Endodermal cell (in vitro differentiated cells): ENCODE measurements around the gene RETREG2. TPM values are rescaled to one million over a fixed set of nuclear protein-coding genes. Genes with fewer than 3 reads are reported as not detected.

ENCODE experiments used
- DNase-seq: peaks from one replicate; pipeline ENCODE4 v3.0.0-alpha.2; 2017
- H3K27ac ChIP-seq: 2 replicates; pipeline ENCODE4 v1.5.1; 2013; ENCODE audit warnings: mild to moderate bottlenecking, low read depth, low read length, moderate library complexity
- H3K27me3 ChIP-seq: 2 replicates; pipeline ENCODE4 v1.6.1; 2013; ENCODE audit warnings: mild to moderate bottlenecking, low read length, moderate library complexity; ENCODE audit not compliant: insufficient read depth, control insufficient read depth, poor library complexity, severe bottlenecking
- H3K36me3 ChIP-seq: 2 replicates; pipeline ENCODE4 v1.7.0; 2013; ENCODE audit warnings: mild to moderate bottlenecking, low read length, moderate library complexity; ENCODE audit not compliant: control insufficient read depth, insufficient read depth
- H3K4me1 ChIP-seq: one replicate; pipeline ENCODE4 v1.7.0; 2013; ENCODE audit warnings: low read length; ENCODE audit not compliant: control insufficient read depth, insufficient read depth
- H3K4me3 ChIP-seq: 2 replicates; pipeline ENCODE4 v1.5.1; 2013; ENCODE audit warnings: mild to moderate bottlenecking, low read length, moderate library complexity
- H3K9ac ChIP-seq: 2 replicates; pipeline ENCODE4 v1.6.1; 2013; ENCODE audit warnings: mild to moderate bottlenecking, low read length, moderate library complexity; ENCODE audit not compliant: poor library complexity, severe bottlenecking; ENCODE audit errors: extremely low read depth
- H3K9me3 ChIP-seq: 2 replicates; pipeline ENCODE4 v1.6.1; 2013; ENCODE audit warnings: mild to moderate bottlenecking, low read length, moderate library complexity; ENCODE audit not compliant: control insufficient read depth
- H3K27ac Mint-ChIP-seq: 2 replicates; pipeline ENCODE4 v1.8.0; 2020; ENCODE audit warnings: mixed read lengths
- H3K27me3 Mint-ChIP-seq: 2 replicates; pipeline ENCODE4 v1.8.0; 2021; ENCODE audit warnings: mild to moderate bottlenecking, mixed read lengths; ENCODE audit not compliant: insufficient read depth
- H3K36me3 Mint-ChIP-seq: 2 replicates; pipeline ENCODE4 v1.8.0; 2020; ENCODE audit warnings: low read depth, mixed read lengths
- H3K4me1 Mint-ChIP-seq: 2 replicates; pipeline ENCODE4 v1.8.0; 2020; ENCODE audit warnings: mixed read lengths
- H3K4me3 Mint-ChIP-seq: 2 replicates; pipeline ENCODE4 v1.8.0; 2020; ENCODE audit warnings: mild to moderate bottlenecking, moderate library complexity, mixed read lengths
- H3K9me3 Mint-ChIP-seq: 2 replicates; pipeline ENCODE4 v1.8.0; 2020; ENCODE audit warnings: mild to moderate bottlenecking, mixed read lengths
- CTCF ChIP-seq: fragments of 200-600 bp; sonication (generic); conservative IDR thresholded peaks from 2 replicates; pipeline ENCODE4 v1.5.0; 2021; ENCODE audit warnings: antibody characterized with exemption, mild to moderate bottlenecking
- WGBS, 2 experiments: methylation state at CpG; one replicate each; pipeline versions ENCODE4 v1.1.5 to v1.1.7; 2013; ENCODE audit warnings: missing lambda C conversion rate in 2 of 2, mixed read lengths in 1 of 2; ENCODE audit not compliant: insufficient coverage in 1 of 2, insufficient read length in 1 of 2; 5-methylcytosine and 5-hydroxymethylcytosine counted together
- total RNA-seq, 2 donors: library from RNA; stranded (reverse); fragmentation: NEBNext Ultra II Directional in 1 of 2; extraction: Animal tissue kit (Norgen Biotek cat#: 25700) in 1 of 2; gene quantifications; 2 replicates in 1 of 2; 3 replicates in 1 of 2; pipeline ENCODE4 v1.2.1, GENCODE V29; 2021

The RETREG2 gene
- total RNA-seq, 2 donors from 2014 or later = 67.0 to 73.4 TPM

GRCh38 chr2:219168932-219169331 lies 9.1 kb upstream of the RETREG2 start:
- Mint-ChIP-seq H3K27me3 (peaks cover 14% of the 10 kb centered on the region), H3K4me3 (no peak overlapping the region), H3K4me1 (peaks cover 2% of the 10 kb centered on the region), H3K27ac (no peak overlapping the region), H3K36me3 (peaks cover 6% of the 10 kb centered on the region), H3K9me3 (no peaks in the 10 kb centered on the region)
- no peak for TF ChIP-seq CTCF
- Histone ChIP-seq H3K4me3 (no peak overlapping the region), H3K36me3 (peaks cover 18% of the 10 kb centered on the region), H3K9ac (no peak overlapping the region), H3K9me3 (no peaks in the 10 kb centered on the region), H3K27ac (no peak overlapping the region), H3K4me1 (peaks cover 3% of the 10 kb centered on the region), H3K27me3 (no peaks in the 10 kb centered on the region)
- DNase-seq = no peak

- peaks cover 29% of the 10 kb centered on the region for H3K36me3 ChIP-seq
- peaks cover 9% of the 10 kb centered on the region for H3K27me3 Mint-ChIP-seq
- 93 to 94% methylated on average over 6 to 10 of the region's 10 CpGs for WGBS, 2 experiments
- peaks cover 3% of the 10 kb centered on the region for H3K4me1 ChIP-seq
- H3K4me3 Mint-ChIP-seq = no peak within 1 kb of the TSS
- H3K9ac ChIP-seq = no peak within 1 kb of the TSS
- H3K27ac ChIP-seq = no peak within 1 kb of the TSS
- H3K9me3 ChIP-seq = no peaks in the 10 kb centered on the region
- H3K4me1 Mint-ChIP-seq = peaks cover 2% of the 10 kb centered on the region
- no peak for TF ChIP-seq CTCF
- H3K27ac Mint-ChIP-seq = no peak within 1 kb of the TSS
- no peak for DNase-seq
- H3K9me3 Mint-ChIP-seq = no peaks in the 10 kb centered on the region
- H3K36me3 Mint-ChIP-seq = peaks cover 13% of the 10 kb centered on the region
- no peaks in the 10 kb centered on the region for H3K27me3 ChIP-seq
- H3K4me3 ChIP-seq = no peak within 1 kb of the TSS
Measured at GRCh38 chr2:219169930-219170654, 8.0 kb upstream of the RETREG2 start, which contains the start of gene SLC23A3. Gene SLC23A3 (minus strand): TSS chr2:219170029. CDS start chr2:219169984, 45 bp downstream.

- 62 to 80% methylated on average over 5 to 6 of the region's 6 CpGs for WGBS, 2 experiments
- peaks cover 6% of the 10 kb centered on the region for H3K27me3 Mint-ChIP-seq
- peaks cover 13% of the 10 kb centered on the region for H3K36me3 Mint-ChIP-seq
- Histone ChIP-seq H3K36me3 (peaks cover 29% of the 10 kb centered on the region), H3K27ac (no peak overlapping the region), H3K4me3 (no peak overlapping the region), H3K27me3 (no peaks in the 10 kb centered on the region), H3K4me1 (peaks cover 3% of the 10 kb centered on the region), H3K9ac (no peak overlapping the region), H3K9me3 (no peaks in the 10 kb centered on the region)
- H3K4me3 Mint-ChIP-seq = no peak overlapping the region
- H3K4me1 Mint-ChIP-seq = peaks cover 9% of the 10 kb centered on the region
- peak; percentile 88 for TF ChIP-seq CTCF
- H3K9me3 Mint-ChIP-seq = no peaks in the 10 kb centered on the region
- DNase-seq = peak; percentile 80
- H3K27ac Mint-ChIP-seq = peak overlapping the region; percentile 64
Measured at GRCh38 chr2:219171231-219171651, 6.8 kb upstream of the RETREG2 start.
